Spleen (tissue), 11 donors: ENCODE results near the gene MPP3. TPM values are rescaled to one million over a fixed set of nuclear protein-coding genes. Genes with fewer than 3 reads are reported as not detected.

Source experiments
- DNase-seq: peaks from one replicate; pipeline ENCODE4 v3.0.0-alpha.2; 2020
- H3K27ac ChIP-seq, 8 donors: fragments of 200-600 bp; sonication (generic) in 7 of 8; 1 replicate in 4 of 8; 2 replicates in 4 of 8; pipeline versions ENCODE4 v1.5.0 to v1.8.0; 2016 to 2021; ENCODE audit warnings: inconsistent platforms in 4 of 8, mild to moderate bottlenecking in 4 of 8, moderate library complexity in 1 of 8
- H3K27me3 ChIP-seq, 7 donors: fragments of 200-600 bp; sonication (generic) in 6 of 7; replicated peaks in 1 of 7; 1 replicate in 4 of 7; 2 replicates in 3 of 7; pipeline versions ENCODE4 v1.5.0 to v1.8.0; 2016 to 2021; ENCODE audit warnings: inconsistent platforms in 3 of 7, mild to moderate bottlenecking in 1 of 7
- H3K36me3 ChIP-seq, 6 donors: fragments of 200-600 bp; sonication (generic) in 5 of 6; 1 replicate in 4 of 6; 2 replicates in 2 of 6; pipeline versions ENCODE4 v1.5.0 to v1.8.0; 2016 to 2021; ENCODE audit warnings: inconsistent platforms in 2 of 6
- H3K4me1 ChIP-seq, 6 donors: fragments of 200-600 bp; sonication (generic) in 5 of 6; 1 replicate in 3 of 6; 2 replicates in 3 of 6; pipeline versions ENCODE4 v1.5.0 to v1.8.0; 2016 to 2021; ENCODE audit warnings: inconsistent platforms in 3 of 6
- H3K4me3 ChIP-seq, 8 donors: fragments of 200-600 bp; sonication (generic) in 7 of 8; 1 replicate in 4 of 8; 2 replicates in 4 of 8; pipeline versions ENCODE4 v1.5.0 to v1.8.0; 2016 to 2021; ENCODE audit warnings: inconsistent platforms in 4 of 8, mild to moderate bottlenecking in 4 of 8, moderate library complexity in 2 of 8
- H3K9me3 ChIP-seq, 8 donors: fragments of 200-600 bp; sonication (generic) in 7 of 8; 1 replicate in 4 of 8; 2 replicates in 4 of 8; pipeline versions ENCODE4 v1.5.0 to v1.8.0; 2016 to 2021; ENCODE audit warnings: inconsistent platforms in 4 of 8
- POLR2A ChIP-seq, 3 donors: fragments of 450-650 bp; IDR thresholded peaks; one replicate each; pipeline ENCODE4 v1.5.1; 2017; ENCODE audit warnings: antibody characterized with exemption in 3 of 3, mild to moderate bottlenecking in 1 of 3
- POLR2AphosphoS5 ChIP-seq, 3 donors: sonication (generic); formaldehyde crosslinking; IDR thresholded peaks; one replicate each; pipeline ENCODE4 v1.5.1; 2017; ENCODE audit warnings: antibody characterized with exemption in 3 of 3
- WGBS, 5 donors: extraction: QIAGEN DNeasy Blood & Tissue Kit in 3 of 5; methylation state at CpG; one replicate each; pipeline versions ENCODE4 v1.1.5 to v1.1.7; 2013 to 2018; 5-methylcytosine and 5-hydroxymethylcytosine counted together
- intact Hi-C: fragments of 100-400 bp; cut with DNase I; formaldehyde crosslinking; loops from one replicate; pipeline ENCODE4 v1.15.0; 2023; ENCODE audit warnings: low total_unique reads
- polyA plus RNA-seq, 3 donors: library from polyadenylated mRNA; stranded (reverse); fragments of 200-250 nt; gene quantifications; one replicate each; pipeline ENCODE4 v1.2.1, GENCODE V29; 2013
- total RNA-seq, 7 donors: library from RNA; depleted of rRNA in 3 of 7; stranded (reverse); fragments of >200 nt in 3 of 7; fragmentation: NEBNext Ultra II Directional in 4 of 7; extraction: Animal tissue kit (Norgen Biotek cat#: 25700) in 4 of 7; gene quantifications; one replicate each; pipeline versions ENCODE4 v1.1.0 to v1.2.1, GENCODE V29; 2016 to 2021
- TF ChIP-seq, protein P1 (sequence below), 11 experiments: fragments of 200-600 bp in 7 of 11; fragments of 450-650 bp in 4 of 11; sonication (generic) in 4 of 11; IDR thresholded peaks in 8 of 11; conservative IDR thresholded peaks in 3 of 11; 1 replicate in 7 of 11; 2 replicates in 4 of 11; pipeline versions ENCODE4 v1.4.0 to v1.8.0; 2016 to 2021; ENCODE audit warnings: antibody characterized with exemption in 11 of 11, inconsistent platforms in 4 of 11, mild to moderate bottlenecking in 1 of 11
- donor health status: healthy with polysubstance abuse.
- donor health status: DM: no; HTN: no; CAD: no; lungs with moderate emphysema.
- donor health status: DM: no; HTN: no; CAD: no.
- donor health status: Bipolar disorder and iron deficiency.
- donor health status: healthy.
- donor health status: DM: no; HTN: no; CAD: no.
- donor health status: DM: yes; HTN: yes; CAD: no.

Gene MPP3
- total and polyA plus RNA-seq, 10 donors: 1.9 to 23.9 (median 7.1) TPM

DNA sequence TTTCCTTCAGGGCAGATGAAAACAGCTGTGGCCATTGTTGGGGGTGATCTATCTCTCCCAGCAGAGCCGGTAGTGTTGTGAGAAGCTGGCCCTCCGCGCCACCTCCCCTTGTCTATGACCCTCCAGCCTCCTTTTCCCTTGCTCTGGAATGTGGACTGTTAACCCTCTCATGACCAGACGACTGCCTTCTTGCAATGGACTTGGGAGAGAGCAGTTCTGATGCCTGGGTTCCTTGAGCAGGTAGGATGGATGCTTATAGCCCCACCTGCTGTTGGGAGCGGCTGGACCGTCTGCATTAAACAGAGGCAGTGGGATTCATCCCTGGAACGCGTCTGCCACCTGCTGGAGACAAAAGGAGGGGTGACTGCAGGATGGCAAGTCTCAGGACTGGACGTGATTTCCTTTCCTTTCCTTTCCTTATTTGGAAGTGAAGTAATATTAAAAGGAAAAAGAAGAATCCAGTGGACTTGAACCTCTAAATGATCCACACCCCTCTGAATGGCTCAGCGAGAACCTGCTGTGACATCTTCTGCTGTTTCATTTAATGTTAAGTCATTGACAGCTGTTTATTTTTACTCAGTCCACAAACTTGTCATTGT, 72.6 kb downstream of the MPP3 start:
- intact Hi-C loops: loop anchor here (2.0 to 10.0 kb wide), 2 partner anchors 66 to 186 kb away; no protein-coding TSS in a partner anchor
- TF ChIP-seq POLR2A (IDR thresholded peaks at IDR 0.05) (no peak), POLR2AphosphoS5 (IDR thresholded peaks at IDR 0.05) (peak in 1 of 3 donors; percentile 37)
- TF ChIP-seq, protein P1, sequence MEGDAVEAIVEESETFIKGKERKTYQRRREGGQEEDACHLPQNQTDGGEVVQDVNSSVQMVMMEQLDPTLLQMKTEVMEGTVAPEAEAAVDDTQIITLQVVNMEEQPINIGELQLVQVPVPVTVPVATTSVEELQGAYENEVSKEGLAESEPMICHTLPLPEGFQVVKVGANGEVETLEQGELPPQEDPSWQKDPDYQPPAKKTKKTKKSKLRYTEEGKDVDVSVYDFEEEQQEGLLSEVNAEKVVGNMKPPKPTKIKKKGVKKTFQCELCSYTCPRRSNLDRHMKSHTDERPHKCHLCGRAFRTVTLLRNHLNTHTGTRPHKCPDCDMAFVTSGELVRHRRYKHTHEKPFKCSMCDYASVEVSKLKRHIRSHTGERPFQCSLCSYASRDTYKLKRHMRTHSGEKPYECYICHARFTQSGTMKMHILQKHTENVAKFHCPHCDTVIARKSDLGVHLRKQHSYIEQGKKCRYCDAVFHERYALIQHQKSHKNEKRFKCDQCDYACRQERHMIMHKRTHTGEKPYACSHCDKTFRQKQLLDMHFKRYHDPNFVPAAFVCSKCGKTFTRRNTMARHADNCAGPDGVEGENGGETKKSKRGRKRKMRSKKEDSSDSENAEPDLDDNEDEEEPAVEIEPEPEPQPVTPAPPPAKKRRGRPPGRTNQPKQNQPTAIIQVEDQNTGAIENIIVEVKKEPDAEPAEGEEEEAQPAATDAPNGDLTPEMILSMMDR (IDR thresholded peaks at IDR 0.05 in 8 of 11, conservative IDR thresholded peaks at IDR 0.05 in 3 of 11): peak; percentile 90 to 99 (median 96)

DNA sequence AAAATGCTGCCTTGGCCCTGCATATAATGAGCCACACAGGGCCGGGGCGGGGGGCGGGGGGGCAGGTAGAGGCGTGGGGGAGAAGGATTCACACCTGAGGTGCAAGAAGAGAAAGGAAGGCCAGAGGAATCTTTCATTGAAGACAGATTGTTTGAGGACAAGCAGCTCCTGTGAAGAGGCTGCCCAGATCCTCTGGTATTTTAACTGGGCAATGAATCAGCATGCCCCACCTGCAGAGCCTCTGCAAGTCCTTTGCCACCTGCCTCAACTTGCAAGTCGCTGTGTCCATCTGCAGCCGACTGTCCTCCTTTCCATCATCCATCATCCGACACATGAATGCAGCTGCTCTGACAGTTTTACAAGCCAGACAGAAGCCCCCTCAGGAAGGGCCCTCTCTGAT, 73.1 kb downstream of the MPP3 start:
- 77 to 88% (median 82%) methylated on average over 7 of the region's 7 CpGs for WGBS, 5 donors
- no peak overlapping the region for H3K27ac ChIP-seq
- no peaks in the 10 kb centered on the region for H3K9me3 ChIP-seq
- no peak overlapping the region for H3K4me3 ChIP-seq
- H3K27me3 ChIP-seq: peaks cover 0 to 43% (median 16%) of the 10 kb centered on the region in 7 donors
- TF ChIP-seq, protein P1 (IDR thresholded peaks at IDR 0.05 in 8 of 11, conservative IDR thresholded peaks at IDR 0.05 in 3 of 11): no peak
- TF ChIP-seq POLR2AphosphoS5 (IDR thresholded peaks at IDR 0.05) (no peak), POLR2A (IDR thresholded peaks at IDR 0.05) (no peak)
- no peak for DNase-seq
- H3K36me3 ChIP-seq: no peaks in the 10 kb centered on the region
- intact Hi-C loops: loop anchor here (2.0 to 10.0 kb wide), 2 partner anchors 65 to 185 kb away; no protein-coding TSS in a partner anchor
- peaks cover 9 to 26% (median 14%) of the 10 kb centered on the region in 6 donors for H3K4me1 ChIP-seq

More for the DNA sequence above, 72.6 kb downstream of the MPP3 start:
- H3K27me3 ChIP-seq: peaks cover 0 to 38% (median 11%) of the 10 kb centered on the region in 7 donors
- no peaks in the 10 kb centered on the region for H3K9me3 ChIP-seq
- no peak overlapping the region for H3K27ac ChIP-seq
- H3K36me3 ChIP-seq: no peaks in the 10 kb centered on the region
- H3K4me1 ChIP-seq: peaks cover 4 to 26% (median 9%) of the 10 kb centered on the region in 6 donors
- peak; percentile 95 for DNase-seq
- no peak overlapping the region for H3K4me3 ChIP-seq
- WGBS, 5 donors: 10 to 16% (median 15%) methylated on average over 10 of the region's 10 CpGs

DNA sequence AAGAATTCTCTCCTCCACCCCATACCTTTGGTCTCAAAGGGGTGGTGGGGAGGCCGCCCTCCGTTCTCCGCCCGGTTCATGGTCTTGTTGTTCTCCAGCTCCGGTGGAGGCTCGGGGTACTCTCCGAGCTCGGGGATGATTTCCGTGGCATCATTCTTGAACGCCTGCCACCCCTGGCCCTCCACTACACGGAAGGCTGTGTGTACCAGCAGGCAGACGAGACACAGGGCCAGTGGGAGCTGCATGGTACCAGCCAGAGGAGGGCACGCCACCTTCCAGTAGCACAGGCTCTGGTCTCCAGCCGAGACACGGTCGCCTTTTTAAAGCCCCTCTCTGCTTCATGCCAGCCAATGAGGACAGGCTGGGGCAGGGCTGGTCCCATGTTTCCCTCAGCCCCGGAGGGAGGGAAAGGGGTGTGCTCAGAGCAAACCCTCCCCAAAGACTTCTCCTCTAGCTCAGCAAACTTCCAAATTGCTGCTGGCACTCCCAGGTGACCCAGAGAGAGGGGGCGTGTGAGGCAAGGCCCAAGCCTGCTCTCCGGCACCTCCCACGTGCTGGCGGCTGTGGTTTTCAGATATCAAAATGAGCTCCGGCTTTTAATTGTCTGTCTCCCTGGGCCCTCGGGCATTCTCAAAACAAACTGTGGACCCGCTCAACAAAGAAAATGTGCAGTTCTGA, 74.3 kb downstream of the MPP3 start, which contains the start of gene SOST:
Gene SOST, minus strand, starts transcription at position 295 of the 678 bp plus-strand sequence. Its CDS starts 50 bp downstream, at position 245.
- H3K27me3 ChIP-seq: peaks cover 0 to 53% (median 18%) of the 10 kb centered on the region in 7 donors
- no peak for DNase-seq
- H3K4me1 ChIP-seq: peaks cover 11 to 31% (median 22%) of the 10 kb centered on the region in 6 donors
- TF ChIP-seq, protein P1 (IDR thresholded peaks at IDR 0.05 in 8 of 11, conservative IDR thresholded peaks at IDR 0.05 in 3 of 11): no peak
- TF ChIP-seq POLR2A (IDR thresholded peaks at IDR 0.05): no peak
- TF ChIP-seq POLR2AphosphoS5 (IDR thresholded peaks at IDR 0.05): no peak
- 87 to 93% (median 90%) methylated on average over 24 of the region's 24 CpGs for WGBS, 5 donors
- no peak within 1 kb of the TSS for H3K4me3 ChIP-seq
- intact Hi-C loops: no loop called here
- no peaks in the 10 kb centered on the region for H3K36me3 ChIP-seq
- no peaks in the 10 kb centered on the region for H3K9me3 ChIP-seq
- H3K27ac ChIP-seq: no peak within 1 kb of the TSS

DNA sequence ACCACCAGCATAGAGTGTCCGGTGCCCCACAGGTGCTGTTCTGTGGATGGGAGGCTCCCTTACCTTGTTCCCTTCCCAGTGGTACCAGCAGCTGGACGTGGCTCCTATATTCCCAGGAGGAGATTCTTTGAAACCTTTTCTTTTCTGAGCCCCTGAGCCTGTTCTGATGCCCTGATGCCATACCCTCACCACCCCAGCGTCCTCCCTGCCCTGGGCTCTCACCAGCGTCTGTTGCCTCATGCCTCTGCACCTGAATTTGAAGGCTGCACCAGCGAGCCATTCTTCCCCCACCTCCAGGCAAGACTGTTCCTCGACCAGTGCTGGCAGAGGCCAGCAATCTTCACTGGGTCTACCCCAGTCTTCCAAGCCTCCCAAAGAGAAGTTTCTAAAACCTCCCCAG, 74.9 kb downstream of the MPP3 start:
- Histone ChIP-seq H3K36me3 (no peaks in the 10 kb centered on the region), H3K9me3 (no peaks in the 10 kb centered on the region), H3K27ac (no peak overlapping the region), H3K27me3 (peaks cover 0 to 53% (median 18%) of the 10 kb centered on the region in 7 donors), H3K4me3 (no peak overlapping the region), H3K4me1 (peaks cover 11 to 35% (median 22%) of the 10 kb centered on the region in 6 donors)
- WGBS, 5 donors: 79 to 91% (median 80%) methylated on average over 6 of the region's 6 CpGs
- intact Hi-C loops: no loop called here
- no peak for DNase-seq
- TF ChIP-seq, protein P1 (IDR thresholded peaks at IDR 0.05 in 8 of 11, conservative IDR thresholded peaks at IDR 0.05 in 3 of 11): no peak
- no peak for TF ChIP-seq POLR2AphosphoS5 (IDR thresholded peaks at IDR 0.05)
- no peak for TF ChIP-seq POLR2A (IDR thresholded peaks at IDR 0.05)
